SHP77 (cell line): ENCODE measurements around the gene FAM193B.

Source experiments
- DNase-seq, 2 experiments: peaks; one replicate each; lab custom pipeline; 2025; lab: John Stamatoyannopoulos, UW

The FAM193B gene

GRCh38 chr5:177470759-177471536 lies 83.4 kb downstream of the FAM193B start:
- no peak for DNase-seq
